Stomach smooth muscle (tissue), 2 donors: Measurements from ENCODE around the gene CNNM3.
"Not testable (repeated sequence)": the region's sequence is repeated elsewhere in the genome, so short reads cannot be mapped to it uniquely, and the experiment has no call there.

Experiments used
- H3K27ac ChIP-seq: one replicate; pipeline ENCODE4 v1.7.0; 2013; ENCODE audit warnings: mild to moderate bottlenecking, low read length, inconsistent platforms
- H3K27me3 ChIP-seq, 2 donors: one replicate each; pipeline ENCODE4 v1.7.0; 2013; ENCODE audit warnings: low read length in 2 of 2; ENCODE audit not compliant: insufficient read depth in 2 of 2, control insufficient read depth in 1 of 2
- H3K36me3 ChIP-seq, 2 donors: one replicate each; pipeline ENCODE4 v1.7.0; 2013; ENCODE audit warnings: low read length in 2 of 2; ENCODE audit not compliant: control insufficient read depth in 2 of 2, insufficient read depth in 2 of 2
- H3K4me1 ChIP-seq: one replicate; pipeline ENCODE4 v1.7.0; 2013; ENCODE audit warnings: low read length; ENCODE audit not compliant: control insufficient read depth, insufficient read depth
- H3K4me3 ChIP-seq, 2 donors: one replicate each; pipeline ENCODE4 v1.7.0; 2013; ENCODE audit warnings: low read length in 2 of 2
- H3K9ac ChIP-seq, 2 donors: one replicate each; pipeline ENCODE4 v1.7.0; 2013; ENCODE audit warnings: low read length in 2 of 2, mild to moderate bottlenecking in 1 of 2
- H3K9me3 ChIP-seq, 2 donors: one replicate each; pipeline ENCODE4 v1.7.0; 2013; ENCODE audit warnings: low read length in 2 of 2; ENCODE audit not compliant: control insufficient read depth in 2 of 2
- donor health status: healthy.
- donor health status: Pancreatic carcinoma.

CNNM3 gene

GRCh38 chr2:96800061-96801004, 15.7 kb upstream of the CNNM3 start:
- Histone ChIP-seq H3K27ac (no peak overlapping the region), H3K36me3 (peaks cover 22 to 25% of the 10 kb centered on the region in 2 donors), H3K9ac (no peak overlapping the region)

GRCh38 chr2:96801005-96801785, 14.9 kb upstream of the CNNM3 start:
- no peak overlapping the region for H3K4me3 ChIP-seq
- no peaks in the 10 kb centered on the region for H3K9me3 ChIP-seq
- H3K27me3 ChIP-seq: no peaks in the 10 kb centered on the region
- no peak overlapping the region for H3K27ac ChIP-seq
- no peak overlapping the region for H3K9ac ChIP-seq
- peaks cover 8% of the 10 kb centered on the region for H3K4me1 ChIP-seq
- peaks cover 22 to 25% of the 10 kb centered on the region in 2 donors for H3K36me3 ChIP-seq

More at GRCh38 chr2:96800061-96801004, 15.7 kb upstream of the CNNM3 start:
- peaks cover 8% of the 10 kb centered on the region for H3K4me1 ChIP-seq
- H3K4me3 ChIP-seq: no peak overlapping the region
- H3K27me3 ChIP-seq: no peaks in the 10 kb centered on the region
- no peaks in the 10 kb centered on the region for H3K9me3 ChIP-seq

DNA sequence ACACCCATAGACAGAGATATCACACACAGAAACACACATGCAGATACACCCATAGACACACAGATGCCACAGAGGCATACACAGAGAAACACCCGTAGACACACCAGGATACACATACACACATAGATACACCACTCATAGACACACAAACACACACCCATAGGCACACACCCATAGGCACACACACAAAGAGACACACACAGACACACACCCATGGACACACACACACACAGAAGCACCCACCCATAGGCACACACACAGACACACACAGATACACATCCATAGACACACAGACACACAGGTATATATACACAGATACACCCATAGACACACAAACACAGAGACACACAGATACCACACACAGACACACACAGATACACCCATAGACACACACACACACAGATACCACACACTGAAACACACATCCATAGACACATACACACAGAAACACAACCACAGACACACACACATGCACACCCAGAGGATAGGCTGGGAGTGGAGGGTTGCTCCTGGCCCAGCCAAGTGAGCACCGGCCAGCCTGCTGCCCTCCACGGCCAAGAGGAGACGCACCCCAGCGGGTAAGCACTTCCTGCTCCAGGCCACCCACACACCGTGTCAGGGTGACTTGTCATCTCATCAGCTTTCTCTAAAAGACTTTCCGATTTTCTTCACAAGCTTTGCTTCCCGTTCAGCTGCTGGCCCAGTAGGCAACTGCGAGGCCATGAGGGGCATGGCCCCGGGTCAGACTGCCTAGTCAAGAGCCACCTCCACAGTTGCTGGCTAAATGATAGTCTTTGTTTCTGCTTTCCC, 14.1 kb upstream of the CNNM3 start:
- Histone ChIP-seq H3K27me3 (no peaks in the 10 kb centered on the region), H3K36me3 (peaks cover 22 to 25% of the 10 kb centered on the region in 2 donors), H3K27ac (no peak overlapping the region), H3K9me3 (no peaks in the 10 kb centered on the region), H3K4me3 (no peak overlapping the region), H3K9ac (no peak overlapping the region), H3K4me1 (peaks cover 8% of the 10 kb centered on the region)

DNA sequence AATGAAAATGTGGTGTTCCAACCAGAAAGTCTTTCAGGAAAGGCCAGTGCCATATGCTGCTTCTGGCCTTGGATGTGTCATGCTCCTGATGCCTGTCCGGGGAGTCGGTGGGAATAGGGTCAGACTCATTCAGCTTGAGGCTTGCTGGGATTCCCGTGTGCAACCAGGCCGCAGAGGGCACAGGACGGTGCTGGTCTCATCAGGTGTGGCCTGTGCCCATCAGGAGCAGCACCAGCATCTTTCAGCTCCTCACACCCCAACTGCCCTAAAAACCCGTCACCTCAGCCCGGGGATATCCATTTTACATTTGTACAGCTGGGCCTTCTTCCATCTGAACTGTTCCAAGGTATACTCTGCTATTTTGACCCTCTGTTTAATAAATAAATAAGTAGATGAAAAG, 13.3 kb upstream of the CNNM3 start:
- no peaks in the 10 kb centered on the region for H3K27me3 ChIP-seq
- peaks cover 21 to 22% of the 10 kb centered on the region in 2 donors for H3K36me3 ChIP-seq

DNA sequence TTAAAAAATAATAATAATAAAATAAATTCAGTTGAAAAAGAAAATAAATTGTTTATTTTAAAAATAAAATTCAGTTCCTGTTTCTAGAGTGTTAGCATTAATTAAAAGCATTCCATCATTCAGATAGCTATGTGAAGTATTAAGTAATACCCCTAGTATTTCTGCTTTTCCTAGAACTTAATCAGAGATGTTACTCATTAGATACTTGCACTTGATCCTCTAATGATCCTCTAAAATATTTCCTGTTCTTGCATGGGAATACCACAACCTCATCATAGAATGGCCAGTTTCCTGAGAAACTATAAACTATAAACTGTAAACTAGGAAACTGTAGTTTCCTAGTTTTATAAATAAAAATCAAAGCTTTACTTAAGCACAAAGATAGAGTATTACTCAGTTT, 11.1 kb upstream of the CNNM3 start:
- Histone ChIP-seq H3K4me3 (no peak overlapping the region), H3K36me3 (peaks cover 9 to 10% of the 10 kb centered on the region in 2 donors), H3K27me3 (no peaks in the 10 kb centered on the region), H3K27ac (no peak overlapping the region), H3K4me1 (peaks cover 8% of the 10 kb centered on the region), H3K9ac (no peak overlapping the region), H3K9me3 (no peaks in the 10 kb centered on the region)

More for the DNA sequence above, 13.3 kb upstream of the CNNM3 start:
- no peak overlapping the region for H3K9ac ChIP-seq
- no peak overlapping the region for H3K4me3 ChIP-seq
- peaks cover 8% of the 10 kb centered on the region for H3K4me1 ChIP-seq
- H3K9me3 ChIP-seq: no peaks in the 10 kb centered on the region
- no peak overlapping the region for H3K27ac ChIP-seq

- H3K4me3 ChIP-seq, H3K9me3 ChIP-seq, H3K27me3 ChIP-seq, H3K27ac ChIP-seq, H3K9ac ChIP-seq, H3K4me1 ChIP-seq: not testable (repeated sequence)
- H3K36me3 ChIP-seq: peaks cover 9 to 13% of the 10 kb centered on the region in 2 donors
These were observed 10.1 kb upstream of the CNNM3 start for GRCh38 chr2:96805946-96806345.

DNA sequence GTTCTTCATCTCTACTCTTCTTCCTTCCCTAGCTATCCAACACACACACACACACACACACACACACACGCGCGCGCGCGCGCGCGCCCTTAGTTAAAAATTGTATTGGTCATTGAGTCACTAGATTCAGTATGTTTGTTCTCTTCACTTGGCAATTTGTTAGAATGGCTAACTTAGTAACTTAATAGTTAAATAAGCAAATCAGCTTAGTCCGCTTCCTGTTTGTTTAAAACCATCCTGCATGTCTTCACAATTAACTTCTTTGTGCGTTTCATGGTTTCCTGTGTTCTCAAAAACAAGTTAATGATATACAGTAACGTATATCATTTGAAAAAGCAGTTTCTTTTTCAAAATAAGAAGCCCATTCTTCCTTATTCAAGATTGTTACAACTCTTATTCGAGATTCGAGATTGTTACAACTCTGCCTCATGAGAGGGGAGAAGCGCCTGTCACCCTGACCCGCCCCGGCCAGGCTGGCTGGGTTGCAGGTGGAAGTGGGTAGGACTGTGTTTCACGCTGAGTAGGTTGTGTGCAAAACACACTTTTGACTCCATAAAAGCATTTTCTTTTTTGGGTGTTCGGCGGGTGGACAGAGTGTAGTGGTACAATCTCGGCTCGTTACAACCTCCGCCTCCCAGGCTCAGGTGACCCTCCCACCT, 9.5 kb upstream of the CNNM3 start:
- no peaks in the 10 kb centered on the region for H3K4me1 ChIP-seq
- no peak overlapping the region for H3K9ac ChIP-seq
- H3K4me3 ChIP-seq: no peak overlapping the region
- H3K27ac ChIP-seq: no peak overlapping the region
- H3K27me3 ChIP-seq: no peaks in the 10 kb centered on the region
- H3K36me3 ChIP-seq: peaks cover 9 to 11% of the 10 kb centered on the region in 2 donors
- H3K9me3 ChIP-seq: no peaks in the 10 kb centered on the region

- Histone ChIP-seq H3K36me3 (peaks cover 6 to 9% of the 10 kb centered on the region in 2 donors), H3K9ac (no peak overlapping the region), H3K4me1 (peaks cover 4% of the 10 kb centered on the region), H3K4me3 (no peak overlapping the region), H3K9me3 (no peaks in the 10 kb centered on the region), H3K27ac (no peak overlapping the region), H3K27me3 (no peaks in the 10 kb centered on the region)
These were observed 9.0 kb upstream of the CNNM3 start for GRCh38 chr2:96807127-96807471.

DNA sequence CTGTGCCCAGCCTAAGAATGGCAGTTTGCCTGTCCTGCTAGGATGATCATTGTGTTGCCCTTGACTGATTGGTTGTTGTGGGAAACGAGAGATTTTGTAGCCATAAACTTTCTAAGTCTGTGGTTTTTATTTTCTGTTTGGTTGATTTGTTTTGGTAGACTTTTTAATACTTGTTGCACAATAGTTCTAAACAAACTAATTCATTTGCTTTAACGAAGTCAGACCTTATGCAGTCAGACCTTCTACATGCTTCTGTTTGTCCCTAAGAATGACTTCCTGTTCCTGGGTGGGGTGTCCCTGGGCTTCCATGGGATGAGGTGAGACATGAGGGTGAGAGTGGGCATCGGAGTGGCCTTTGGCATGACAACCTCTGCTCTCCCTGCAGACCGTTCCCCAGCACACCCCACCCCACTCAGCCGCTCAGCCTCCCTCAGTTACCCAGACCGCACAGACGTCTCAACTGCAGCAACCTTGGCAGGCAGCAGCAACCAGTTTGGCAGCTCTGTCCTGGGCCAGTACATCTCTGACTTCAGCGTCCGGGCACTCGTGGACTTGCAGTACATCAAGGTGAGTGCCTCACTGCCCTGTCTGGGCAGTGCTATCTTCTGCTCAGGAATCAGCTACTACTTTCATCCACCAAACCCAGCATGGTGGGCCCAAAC, 7.8 kb upstream of the CNNM3 start:
- Histone ChIP-seq H3K27ac (no peak overlapping the region), H3K4me1 (peaks cover 7% of the 10 kb centered on the region), H3K9me3 (no peaks in the 10 kb centered on the region), H3K4me3 (no peak overlapping the region), H3K27me3 (no peaks in the 10 kb centered on the region), H3K9ac (no peak overlapping the region), H3K36me3 (peaks cover 3 to 5% of the 10 kb centered on the region in 2 donors)
